PC-9 (cell line): Measurements from ENCODE around the gene CCDC107.

ENCODE experiments used
- CTCF ChIP-seq: fragments of 200-600 bp; sonication (generic); conservative IDR thresholded peaks from 2 replicates; pipeline ENCODE4 v1.6.1; 2017; ENCODE audit warnings: mixed run types, antibody characterized with exemption, mild to moderate bottlenecking, moderate library complexity
- EZH2 ChIP-seq: fragments of 200-600 bp; sonication (generic); IDR thresholded peaks from 2 replicates; pipeline ENCODE4 v1.8.0; 2017; ENCODE audit warnings: antibody characterized with exemption, low read depth

DNA sequence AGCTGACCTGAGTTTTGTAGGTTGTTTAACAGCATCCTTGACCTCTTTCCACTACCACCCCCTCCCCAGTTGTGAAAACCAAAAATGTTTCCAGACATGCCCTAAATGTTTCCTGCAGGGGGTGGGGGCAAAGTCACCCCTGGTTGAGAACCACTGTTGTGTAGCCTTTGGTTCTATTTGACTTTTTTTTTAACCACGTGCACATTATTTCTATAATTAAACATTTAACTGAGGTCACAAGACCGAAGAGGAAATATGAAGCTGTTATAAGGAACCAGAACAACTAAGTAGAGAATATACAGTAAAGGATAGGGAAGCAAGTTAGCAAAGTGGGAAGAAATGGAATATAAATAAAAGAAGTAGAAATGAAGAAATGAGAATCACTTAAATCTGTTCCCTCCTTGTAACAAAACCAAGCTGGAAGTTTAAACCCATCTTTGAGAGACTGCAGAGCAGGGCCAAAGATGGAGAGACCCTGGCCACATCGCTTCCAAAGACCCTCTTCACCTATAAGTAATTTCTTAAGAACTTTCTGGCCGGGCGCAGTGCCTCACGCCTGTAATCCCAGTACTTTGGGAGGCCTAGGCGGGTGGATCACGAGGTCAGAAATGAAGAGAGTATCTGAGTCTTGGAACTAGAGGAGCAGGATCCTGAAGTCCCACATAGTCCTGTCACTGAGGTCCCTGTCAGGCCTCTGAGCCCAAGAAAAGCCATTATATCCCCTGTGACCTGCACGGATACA is 21.8 kb upstream of the CCDC107 start:
- TF ChIP-seq CTCF (no peak), EZH2 (no peak)
